ENCODE data around the gene SCAMP2. TPM values are rescaled to one million over a fixed set of nuclear protein-coding genes. Genes with fewer than 3 reads are reported as not detected.
"Not testable (repeated sequence)": the region's sequence is repeated elsewhere in the genome, so short reads cannot be mapped to it uniquely, and the experiment has no call there.

SCAMP2 gene
- total RNA-seq, 1 experiment from 2014 or later, result 30.1 TPM

GRCh38 chr15:74897300-74897701 is 24.1 kb upstream of the SCAMP2 start:
- Histone ChIP-seq H3K36me3 (ENCODE audit: low read depth, low read length) (peaks cover 21% of the 10 kb centered on the region; the same call in 1 of the 2 replicates), H3K9me3 (ENCODE audit: low read length) (no peaks in the 10 kb centered on the region), H3F3A (ENCODE audit: low read length, unreplicated experiment) (peaks cover 4% of the 10 kb centered on the region), H3K79me2 (ENCODE audit: low read length) (no peaks in the 10 kb centered on the region), H2AFZ (ENCODE audit: low read length) (no peak overlapping the region), H3K27me3 (ENCODE audit: low read length) (no peaks in the 10 kb centered on the region), H3K27ac (ENCODE audit: low read length) (no peak overlapping the region), H3K4me3 (ENCODE audit: low read length) (no peak overlapping the region), H3K9ac (ENCODE audit: low read length) (no peak overlapping the region), H4K20me1 (ENCODE audit: low read length) (no peaks in the 10 kb centered on the region), H3K4me2 (ENCODE audit: low read length) (no peak overlapping the region), H3K9me2 (replicated peaks; ENCODE audit: low read length) (no peaks in the 10 kb centered on the region), H3K4me1 (ENCODE audit: insufficient read depth, low read length) (peaks cover 15% of the 10 kb centered on the region)
- ATAC-seq (no peak), DNase-seq (no peak)
- intact Hi-C loops (cut with micrococcal nuclease), result no loop called here
- ChIA-PET POLR2A (ENCODE audit: unreplicated experiment) (no interaction called here), CTCF (no interaction called here)
- BruUV-seq (replicated peaks), result no TSS peak
- TF ChIP-seq CTCF (conservative IDR thresholded peaks at IDR 0.05; ENCODE audit: low read depth, low read length), result no peak
- no peak for TF ChIP-seq EZH2phosphoT487 (IDR thresholded peaks at IDR 0.05; ENCODE audit: borderline replicate concordance, low read length)
- no peak for TF ChIP-seq EZH2 (IDR thresholded peaks at IDR 0.05; ENCODE audit: low read length, unreplicated experiment)

DNA sequence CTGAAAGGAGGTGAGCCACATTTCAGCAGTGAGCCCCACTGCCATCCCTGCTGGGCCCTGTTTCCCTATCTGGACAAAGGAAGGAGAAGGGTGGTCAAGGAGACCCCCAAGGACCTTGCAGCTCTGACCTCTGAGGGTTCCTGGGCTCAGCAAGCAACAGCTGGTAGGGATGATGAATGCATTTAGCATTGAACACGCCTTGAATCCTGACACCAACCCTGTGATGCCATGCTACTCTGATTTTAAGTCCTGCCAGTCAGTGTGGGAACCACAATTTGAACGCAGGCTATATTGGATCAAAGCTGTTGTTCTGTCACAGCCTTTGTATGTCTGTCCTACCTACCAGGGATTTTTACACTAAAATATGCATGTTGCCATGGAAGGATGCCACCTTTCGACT is 23.2 kb upstream of the SCAMP2 start:
- DNase-seq (no peak), ATAC-seq (no peak)
- Histone ChIP-seq H3K79me2 (ENCODE audit: low read length) (peaks cover 1% of the 10 kb centered on the region), H3F3A (ENCODE audit: low read length, unreplicated experiment) (no peaks in the 10 kb centered on the region), H3K27me3 (ENCODE audit: low read length) (no peaks in the 10 kb centered on the region), H3K27ac (ENCODE audit: low read length) (no peak overlapping the region), H3K4me1 (ENCODE audit: insufficient read depth, low read length) (peaks cover 20% of the 10 kb centered on the region), H3K9me3 (ENCODE audit: low read length) (no peaks in the 10 kb centered on the region), H4K20me1 (ENCODE audit: low read length) (no peaks in the 10 kb centered on the region), H2AFZ (ENCODE audit: low read length) (no peak overlapping the region), H3K4me2 (ENCODE audit: low read length) (no peak overlapping the region), H3K36me3 (ENCODE audit: low read depth, low read length) (peaks cover 24% of the 10 kb centered on the region; the same call in 1 of the 2 replicates), H3K4me3 (ENCODE audit: low read length) (no peak overlapping the region), H3K9me2 (replicated peaks; ENCODE audit: low read length) (no peaks in the 10 kb centered on the region), H3K9ac (ENCODE audit: low read length) (no peak overlapping the region)
- no TSS peak for BruUV-seq (replicated peaks)
- ChIA-PET POLR2A (ENCODE audit: unreplicated experiment) (no interaction called here), CTCF (no interaction called here)
- TF ChIP-seq EZH2phosphoT487 (IDR thresholded peaks at IDR 0.05; ENCODE audit: borderline replicate concordance, low read length), result no peak
- no peak for TF ChIP-seq EZH2 (IDR thresholded peaks at IDR 0.05; ENCODE audit: low read length, unreplicated experiment)
- no peak for TF ChIP-seq CTCF (conservative IDR thresholded peaks at IDR 0.05; ENCODE audit: low read depth, low read length)
- intact Hi-C loops (cut with micrococcal nuclease), result no loop called here

DNA sequence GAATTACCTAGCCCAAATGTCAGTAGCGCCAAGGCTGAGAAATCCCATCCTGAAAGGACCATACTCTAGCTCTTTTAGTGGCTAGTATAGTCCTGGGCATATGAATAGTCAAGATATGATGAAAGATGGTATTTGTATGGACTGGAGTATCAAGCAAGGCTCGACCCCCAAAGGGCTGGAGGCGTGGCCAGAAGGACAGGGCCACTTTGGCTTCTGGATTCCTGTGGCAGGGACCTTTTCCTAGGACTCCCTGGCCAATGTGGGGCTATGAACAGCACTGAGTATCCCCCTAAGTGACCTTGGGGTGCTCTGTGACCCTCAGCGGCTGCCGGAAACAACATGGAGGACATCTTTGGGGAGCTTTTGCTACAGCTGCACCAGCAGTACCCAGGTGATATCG is 22.7 kb upstream of the SCAMP2 start:
- ATAC-seq, result no peak
- Histone ChIP-seq H2AFZ (ENCODE audit: low read length) (no peak overlapping the region), H3K4me2 (ENCODE audit: low read length) (no peak overlapping the region), H3K9me2 (replicated peaks; ENCODE audit: low read length) (no peaks in the 10 kb centered on the region), H4K20me1 (ENCODE audit: low read length) (no peaks in the 10 kb centered on the region), H3K4me3 (ENCODE audit: low read length) (no peak overlapping the region), H3K27me3 (ENCODE audit: low read length) (no peaks in the 10 kb centered on the region), H3K4me1 (ENCODE audit: insufficient read depth, low read length) (peaks cover 24% of the 10 kb centered on the region), H3K9me3 (ENCODE audit: low read length) (no peaks in the 10 kb centered on the region), H3K27ac (ENCODE audit: low read length) (no peak overlapping the region), H3K9ac (ENCODE audit: low read length) (no peak overlapping the region), H3F3A (ENCODE audit: low read length, unreplicated experiment) (no peaks in the 10 kb centered on the region), H3K79me2 (ENCODE audit: low read length) (peaks cover 6% of the 10 kb centered on the region), H3K36me3 (ENCODE audit: low read depth, low read length) (peaks cover 23% of the 10 kb centered on the region; the same call in 1 of the 2 replicates)
- intact Hi-C loops (cut with micrococcal nuclease), result no loop called here
- no TSS peak for BruUV-seq (replicated peaks)
- ChIA-PET CTCF (no interaction called here), POLR2A (ENCODE audit: unreplicated experiment) (no interaction called here)
- DNase-seq, result no peak
- TF ChIP-seq EZH2phosphoT487 (IDR thresholded peaks at IDR 0.05; ENCODE audit: borderline replicate concordance, low read length) (no peak), CTCF (conservative IDR thresholded peaks at IDR 0.05; ENCODE audit: low read depth, low read length) (no peak), EZH2 (IDR thresholded peaks at IDR 0.05; ENCODE audit: low read length, unreplicated experiment) (no peak)

- H3K4me2 ChIP-seq (ENCODE audit: low read length); H3K27me3 ChIP-seq (ENCODE audit: low read length); H3K9ac ChIP-seq (ENCODE audit: low read length); H3K27ac ChIP-seq (ENCODE audit: low read length); H3K9me3 ChIP-seq (ENCODE audit: low read length); BruUV-seq (replicated peaks); H3K4me3 ChIP-seq (ENCODE audit: low read length); H2AFZ ChIP-seq (ENCODE audit: low read length); H3K9me2 ChIP-seq (replicated peaks; ENCODE audit: low read length); DNase-seq; H4K20me1 ChIP-seq (ENCODE audit: low read length); ATAC-seq; CTCF ChIA-PET; H3F3A ChIP-seq (ENCODE audit: low read length, unreplicated experiment); POLR2A ChIA-PET (ENCODE audit: unreplicated experiment); intact Hi-C loops (cut with micrococcal nuclease): not testable (repeated sequence)
- Histone ChIP-seq H3K4me1 (ENCODE audit: insufficient read depth, low read length) (peaks cover 33% of the 10 kb centered on the region), H3K79me2 (ENCODE audit: low read length) (peaks cover 16% of the 10 kb centered on the region), H3K36me3 (ENCODE audit: low read depth, low read length) (peaks cover 12% of the 10 kb centered on the region; the same call in 1 of the 2 replicates)
Observed at GRCh38 chr15:74894383-74894782, 21.2 kb upstream of the SCAMP2 start.
